ENCODE results near the gene UBE2L3.
A peak's percentile ranks its signal among the peaks of the same experiment; 100 is the strongest.
"Not testable (repeated sequence)": the region's sequence is repeated elsewhere in the genome, so short reads cannot be mapped to it uniquely, and the experiment has no call there.

The UBE2L3 gene

GRCh38 chr22:21629255-21630149 lies 62.0 kb downstream of the UBE2L3 start, which contains the start of gene YDJC:
TSS of gene YDJC (minus strand) at chr22:21630022. CDS start at chr22:21630014, 8 bp downstream.
- DNase-seq, result peak; percentile 90

GRCh38 chr22:21631025-21631424 lies 63.5 kb downstream of the UBE2L3 start:
- DNase-seq, result no peak

GRCh38 chr22:21632237-21632895 lies 64.9 kb downstream of the UBE2L3 start, which contains the start of gene CCDC116:
TSS of gene CCDC116 (plus strand) at chr22:21632760. CDS start at chr22:21633182, 422 bp downstream.
- no peak for DNase-seq

DNA sequence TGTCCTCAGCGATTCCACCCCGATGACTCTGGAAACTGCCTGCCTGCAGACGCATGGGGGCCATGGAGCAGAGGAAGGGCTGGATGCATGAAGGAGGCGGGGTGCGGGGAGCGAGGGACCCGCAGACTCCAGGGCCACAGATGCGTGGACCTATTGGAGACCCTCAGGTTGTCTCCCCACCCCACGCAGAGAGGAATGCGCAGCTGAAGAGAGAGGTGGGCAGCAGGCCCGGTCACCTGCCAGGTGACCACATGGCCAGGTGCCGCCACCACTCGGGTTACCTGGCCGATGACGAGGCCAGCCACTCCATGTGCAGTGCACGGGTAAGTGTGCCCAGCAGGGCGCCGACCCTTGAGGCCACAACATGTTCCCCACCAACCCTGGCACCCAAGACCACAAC lies 65.4 kb downstream of the UBE2L3 start:
- no peak for DNase-seq

GRCh38 chr22:21633481-21633880 lies 66.0 kb downstream of the UBE2L3 start:
- DNase-seq, result no peak

GRCh38 chr22:21634081-21634480 lies 66.6 kb downstream of the UBE2L3 start:
- DNase-seq, result no peak

- no peak for DNase-seq
Observed at GRCh38 chr22:21634844-21635243, 67.3 kb downstream of the UBE2L3 start.

DNA sequence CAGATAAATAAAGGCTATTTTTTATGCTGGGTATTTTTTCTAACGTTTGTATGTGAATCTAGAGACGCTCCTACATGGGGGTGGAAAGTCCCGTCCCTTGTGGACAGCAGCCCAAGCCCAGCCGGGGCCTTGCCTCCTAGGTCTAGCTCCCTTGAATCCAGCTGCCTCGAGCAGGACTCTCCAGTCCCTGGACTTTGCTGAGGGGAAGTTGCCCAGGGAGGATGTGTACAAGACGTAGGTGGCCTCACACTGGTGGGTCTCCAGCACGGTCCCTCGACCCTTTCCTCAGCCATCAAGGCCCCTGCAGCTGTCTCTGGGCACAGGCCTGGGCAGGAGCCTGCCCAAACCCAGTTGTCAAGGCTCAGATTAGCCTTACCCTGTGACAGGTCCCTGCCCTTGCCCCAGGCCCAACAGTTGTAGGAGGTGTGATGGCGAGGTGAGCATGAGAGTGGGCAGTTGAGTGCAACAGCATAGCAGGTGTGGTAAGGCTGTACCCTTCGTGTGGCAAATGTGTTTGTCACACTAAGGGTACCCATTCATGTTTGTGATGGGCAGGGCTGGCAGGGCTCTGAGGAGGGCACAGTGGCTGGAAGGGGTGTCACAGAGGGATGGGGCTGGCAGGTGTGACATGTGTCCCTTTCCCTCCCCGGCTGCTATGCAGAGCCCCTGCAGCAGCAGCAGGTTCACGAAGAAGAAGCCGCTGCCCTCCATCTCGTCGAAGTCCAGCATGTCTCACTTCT lies 68.4 kb downstream of the UBE2L3 start:
- DNase-seq, result no peak

DNA sequence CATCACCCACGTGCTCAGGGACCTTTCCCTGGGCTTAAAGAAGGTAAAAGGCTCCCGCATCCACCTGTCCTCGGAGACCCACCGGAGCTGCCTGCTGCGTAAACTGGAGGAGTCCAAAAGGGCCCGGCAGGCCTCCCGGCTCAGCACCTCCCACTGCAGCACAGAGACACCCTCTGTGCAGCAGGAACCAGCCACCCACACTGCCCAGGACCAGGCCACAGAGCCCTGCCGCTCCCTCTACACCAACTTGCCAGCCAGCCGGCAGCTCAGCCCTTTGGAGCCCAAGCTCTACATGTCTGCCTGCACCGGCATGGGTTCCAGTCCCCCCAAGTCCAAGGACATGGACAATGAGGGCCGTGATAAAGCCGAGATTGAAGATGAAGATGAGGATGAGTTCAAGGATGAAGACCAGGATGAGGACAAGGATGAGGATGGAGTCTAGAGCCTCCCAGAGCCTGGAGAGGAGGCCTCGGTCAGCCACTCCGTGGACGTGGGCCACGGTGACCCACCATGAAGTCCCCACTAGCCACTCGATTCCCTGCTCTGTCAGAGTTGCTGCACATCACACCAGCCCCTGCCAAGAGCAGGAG lies 69.2 kb downstream of the UBE2L3 start:
- no peak for DNase-seq

DNA sequence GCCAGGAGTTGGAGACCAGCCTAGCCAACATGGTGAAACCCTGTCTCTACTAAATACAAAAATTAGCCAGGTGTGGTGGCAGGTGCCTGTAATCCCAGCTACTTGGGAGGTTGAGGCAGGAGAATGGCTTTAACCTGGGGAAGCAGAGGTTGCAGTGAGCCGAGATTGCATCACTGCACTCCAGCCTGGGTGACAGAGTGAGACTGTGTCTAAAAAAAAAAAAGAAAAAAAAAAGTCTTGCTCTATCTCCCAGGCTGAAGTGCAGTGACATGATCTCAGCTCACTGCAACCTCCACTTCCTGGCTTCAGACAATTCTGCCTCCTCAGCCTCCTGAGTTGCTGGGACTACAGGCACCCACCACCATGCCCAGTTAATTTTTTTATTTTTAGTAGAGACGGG lies 69.9 kb downstream of the UBE2L3 start:
- not testable (repeated sequence) for DNase-seq

DNA sequence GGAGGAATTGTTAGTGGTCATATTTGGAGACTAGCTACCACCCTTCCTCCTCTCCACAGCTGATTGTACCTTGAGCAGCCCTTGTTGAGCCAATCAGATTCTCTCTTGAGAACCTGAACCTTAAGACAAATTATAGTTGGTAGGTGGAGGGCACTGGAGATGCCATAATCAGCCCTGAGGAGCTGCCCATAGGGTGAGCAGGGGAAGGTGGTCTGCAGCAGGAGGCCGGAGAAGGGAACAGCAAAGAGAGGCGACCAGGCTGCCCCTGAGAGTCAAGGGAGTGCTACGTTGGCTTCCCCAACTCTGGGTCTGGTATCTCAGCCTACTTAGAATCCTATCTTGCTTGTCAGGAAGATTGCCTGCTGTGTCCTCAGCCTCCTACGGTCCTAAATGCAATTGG lies 71.8 kb downstream of the UBE2L3 start:
- DNase-seq, result no peak

DNA sequence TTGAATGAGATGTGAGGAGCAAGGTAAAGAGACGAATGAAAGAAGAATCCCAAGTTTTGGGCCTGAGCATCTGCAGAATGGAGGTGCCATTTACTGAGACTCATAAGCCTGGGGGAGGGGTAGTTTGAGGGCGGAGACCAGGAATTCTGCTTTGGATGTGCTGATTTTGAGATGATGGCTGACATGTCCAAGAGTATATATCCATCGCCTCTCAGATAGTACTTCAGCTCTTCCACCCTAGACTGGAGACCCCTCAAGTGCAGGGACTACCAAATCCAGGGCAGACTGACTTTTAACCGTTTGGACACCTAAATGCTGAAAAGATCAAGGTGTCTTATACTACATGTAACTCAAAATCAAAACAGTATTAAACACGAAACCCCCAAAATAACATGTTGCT lies 73.3 kb downstream of the UBE2L3 start:
- no peak for DNase-seq

DNA sequence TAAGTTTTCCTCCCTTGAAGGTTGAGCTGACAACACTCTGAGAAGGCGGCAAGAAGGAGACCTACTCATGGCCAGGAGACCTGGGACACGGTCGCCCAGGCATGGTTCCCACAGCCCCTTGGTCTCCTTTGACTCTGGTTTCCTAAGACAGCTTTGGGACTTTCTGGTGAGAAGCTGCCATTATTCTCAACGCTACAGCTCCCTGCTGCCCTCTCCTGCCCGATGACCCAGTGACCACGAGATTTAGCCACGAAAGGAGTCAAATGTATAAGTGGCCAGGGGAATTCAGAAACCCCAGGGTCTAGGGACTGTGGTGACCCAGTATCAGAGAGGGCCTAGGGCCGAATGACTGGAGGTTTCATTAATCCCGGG lies 73.9 kb downstream of the UBE2L3 start:
- no peak for DNase-seq

DNA sequence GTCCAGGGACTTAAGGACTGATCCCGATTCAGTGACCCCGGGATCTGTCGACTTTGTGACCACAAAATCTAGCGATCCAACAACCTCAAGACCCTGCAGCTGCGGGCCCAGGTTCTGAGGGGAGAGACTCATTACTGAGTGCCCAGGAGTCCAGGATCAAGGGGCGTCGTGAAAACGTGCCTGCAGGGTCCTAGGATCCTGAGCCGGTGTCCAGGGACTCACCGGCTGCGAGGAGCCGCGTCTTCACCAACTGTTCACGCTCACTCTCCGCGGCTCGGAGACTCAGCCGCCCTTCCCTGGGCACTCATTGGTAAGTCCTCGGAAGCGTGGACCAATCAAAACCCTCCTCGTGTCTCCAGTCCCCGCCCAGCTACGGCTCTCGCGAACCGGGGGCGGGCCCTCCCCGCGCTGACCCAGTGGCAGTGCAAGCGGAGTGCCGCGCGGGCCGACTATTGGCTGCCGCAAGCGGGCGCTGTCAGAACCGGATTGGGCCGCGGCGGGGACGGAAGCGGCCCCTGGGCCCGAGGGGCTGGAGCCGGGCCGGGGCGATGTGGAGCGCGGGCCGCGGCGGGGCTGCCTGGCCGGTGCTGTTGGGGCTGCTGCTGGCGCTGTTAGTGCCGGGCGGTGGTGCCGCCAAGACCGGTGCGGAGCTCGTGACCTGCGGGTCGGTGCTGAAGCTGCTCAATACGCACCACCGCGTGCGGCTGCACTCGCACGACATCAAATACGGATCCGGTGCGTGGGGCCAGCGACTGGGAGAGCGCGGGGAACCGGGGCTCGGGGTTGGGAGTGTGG lies 74.5 kb downstream of the UBE2L3 start, which contains the start of gene SDF2L1:
Gene SDF2L1 (plus strand): TSS at position 514 of the 795 bp plus-strand sequence. CDS start 35 bp downstream, at position 549.
- DNase-seq, result peak; percentile 97

DNA sequence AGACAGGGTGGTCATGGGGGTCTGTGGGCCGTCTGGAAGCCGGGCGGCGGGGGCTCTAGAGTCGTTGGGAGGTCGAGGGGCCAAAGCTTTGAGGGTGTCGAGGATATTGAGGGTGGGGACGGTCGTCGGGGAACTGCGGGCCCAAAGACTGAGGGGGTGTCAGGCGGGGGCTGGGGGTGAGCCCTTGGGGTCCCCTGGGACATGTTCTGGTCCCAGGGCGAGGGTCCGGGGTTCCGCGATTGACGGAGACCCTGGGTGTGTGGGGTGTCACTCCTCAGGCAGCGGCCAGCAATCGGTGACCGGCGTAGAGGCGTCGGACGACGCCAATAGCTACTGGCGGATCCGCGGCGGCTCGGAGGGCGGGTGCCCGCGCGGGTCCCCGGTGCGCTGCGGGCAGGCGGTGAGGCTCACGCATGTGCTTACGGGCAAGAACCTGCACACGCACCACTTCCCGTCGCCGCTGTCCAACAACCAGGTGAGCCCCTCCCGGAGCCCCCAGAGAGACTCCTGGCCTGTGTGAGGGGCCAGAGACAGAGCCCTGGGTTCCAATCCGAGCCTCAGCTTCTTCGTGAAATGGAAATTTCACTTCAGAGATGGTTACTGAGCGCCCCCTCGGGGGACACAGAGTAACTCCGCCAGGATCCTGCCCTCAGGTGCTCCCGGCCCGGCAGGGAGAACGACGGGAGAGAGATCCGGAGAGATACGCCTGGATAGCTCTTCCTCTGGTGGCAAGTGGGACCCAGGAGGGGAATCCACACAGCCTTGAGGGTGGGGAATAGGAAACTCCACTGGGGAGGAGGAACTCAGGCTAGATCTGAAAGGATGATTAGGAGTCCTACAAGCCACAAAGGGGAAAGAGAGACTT lies 75.3 kb downstream of the UBE2L3 start:
- peak; percentile 80 for DNase-seq

GRCh38 chr22:21643533-21644357 lies 76.2 kb downstream of the UBE2L3 start:
- no peak for DNase-seq

- not testable (repeated sequence) for DNase-seq
Observed at GRCh38 chr22:21645513-21645912, 78.0 kb downstream of the UBE2L3 start.

DNA sequence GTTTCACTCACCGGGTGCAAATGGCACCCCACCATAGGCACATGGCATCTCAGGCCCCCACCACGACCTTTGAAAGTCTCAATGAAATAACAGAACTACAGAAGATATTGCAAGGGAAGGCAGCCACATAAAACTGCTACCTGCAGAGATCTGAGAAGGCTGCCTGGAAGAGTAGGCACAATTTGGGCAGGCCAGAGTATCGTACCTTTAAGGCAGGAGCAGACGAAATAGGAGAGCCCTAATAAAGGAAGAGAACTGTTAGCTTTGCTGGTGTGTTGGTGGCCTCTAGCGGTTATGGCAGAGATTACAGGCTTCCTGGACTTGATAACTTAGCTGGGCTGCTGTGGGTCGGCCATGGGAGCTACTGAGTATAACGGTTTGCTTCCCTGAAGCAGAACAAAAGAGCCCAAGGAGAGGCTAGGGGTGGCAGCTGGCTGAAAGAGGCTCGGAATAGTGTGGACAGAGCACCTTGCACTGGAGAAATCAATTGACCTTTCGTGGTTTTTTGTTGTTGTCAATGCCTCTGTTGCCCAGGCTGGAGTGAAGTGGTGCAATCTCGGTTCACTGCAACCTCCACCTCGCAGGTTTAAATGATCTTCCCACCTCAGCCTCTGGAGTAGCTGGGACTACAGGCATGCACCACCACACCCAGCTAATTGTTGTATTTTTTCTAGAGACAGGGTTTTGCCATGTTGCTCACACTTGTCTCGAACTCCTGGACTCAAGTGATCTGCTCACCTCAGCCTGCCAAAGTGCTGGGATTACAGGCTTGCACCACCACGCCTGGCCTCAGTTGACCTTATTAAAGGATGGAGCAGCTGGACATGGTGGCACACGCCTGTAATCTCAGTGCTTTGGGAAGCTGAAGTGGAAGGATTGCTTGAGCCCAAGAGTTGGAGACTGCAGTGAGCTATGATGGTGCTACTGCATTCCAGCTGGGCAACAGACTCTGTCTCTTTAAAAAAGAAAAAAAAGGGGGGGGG lies 79.4 kb downstream of the UBE2L3 start:
- peak; percentile 73 for DNase-seq

DNA sequence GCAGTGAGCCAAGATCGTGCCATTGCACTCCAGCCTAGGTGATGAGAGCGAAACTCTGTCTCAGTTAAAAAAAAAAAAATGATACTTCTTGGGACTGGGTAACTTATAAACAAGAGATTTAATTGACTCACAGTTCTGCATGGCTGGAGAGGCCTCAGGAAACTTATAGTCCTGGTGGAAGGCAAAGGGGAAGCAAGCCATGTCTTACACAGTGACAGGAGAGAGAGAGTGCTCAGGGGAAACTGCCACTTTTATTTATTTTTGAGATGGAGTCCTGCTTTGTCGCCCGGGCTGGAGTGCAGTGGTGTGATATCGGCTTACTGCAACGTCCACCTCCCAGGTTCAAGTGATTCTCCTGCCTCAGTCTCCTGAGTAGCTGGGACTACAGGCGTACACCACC lies 82.8 kb downstream of the UBE2L3 start:
- no peak for DNase-seq
